DND-41 (cell line): ENCODE results near the gene CFAP73.

Experiments used
- ATAC-seq: fragments of 200-7000 bp; cut with Tn5 transposase; 3 replicates; pipeline ENCODE4 v1.9.1; 2021; ENCODE audit warnings: low read depth; ENCODE audit not compliant: insufficient read depth
- DNase-seq: peaks from one replicate; pipeline ENCODE4 v3.0.0-alpha.2; 2020
- H2AFZ ChIP-seq: 2 replicates; pipeline ENCODE4 v1.6.0; 2012; ENCODE audit warnings: low read depth, low read length
- H3K27ac ChIP-seq: 2 replicates; pipeline ENCODE4 v1.5.1; 2012; ENCODE audit warnings: low read length, inconsistent platforms
- H3K27me3 ChIP-seq: fragments of 200-600 bp; sonication (generic); 2 replicates; pipeline ENCODE4 v1.6.0; 2012; ENCODE audit warnings: low read length, mild to moderate bottlenecking, inconsistent platforms; ENCODE audit not compliant: insufficient read depth, poor library complexity
- H3K36me3 ChIP-seq: 2 replicates; pipeline ENCODE4 v1.5.1; 2012; ENCODE audit warnings: low read length, inconsistent platforms; ENCODE audit not compliant: insufficient read depth
- H3K4me1 ChIP-seq: 2 replicates; pipeline ENCODE4 v1.5.1; 2012; ENCODE audit warnings: mild to moderate bottlenecking, low read length; ENCODE audit not compliant: insufficient read depth
- H3K4me2 ChIP-seq: 2 replicates; pipeline ENCODE4 v1.6.0; 2012; ENCODE audit warnings: mild to moderate bottlenecking, moderate library complexity, low read length, inconsistent platforms; ENCODE audit not compliant: insufficient read depth
- H3K4me3 ChIP-seq, 2 experiments: fragments of 200-600 bp in 1 of 2; shearing (Covaris generic) in 1 of 2; 2 replicates each; pipeline ENCODE4 v1.5.1; 2012 to 2016; ENCODE audit warnings: inconsistent platforms in 2 of 2, low read length in 2 of 2, mild to moderate bottlenecking in 2 of 2, low read depth in 1 of 2, moderate library complexity in 1 of 2
- H3K79me2 ChIP-seq: 2 replicates; pipeline ENCODE4 v1.6.0; 2012; ENCODE audit warnings: low read length, inconsistent platforms; ENCODE audit not compliant: insufficient read depth
- H3K9ac ChIP-seq: 2 replicates; pipeline ENCODE4 v1.6.0; 2012; ENCODE audit warnings: low read depth, mild to moderate bottlenecking, inconsistent platforms, low read length, moderate library complexity
- H3K9me3 ChIP-seq: 2 replicates; pipeline ENCODE4 v1.5.1; 2012; ENCODE audit warnings: low read length, moderate library complexity, mild to moderate bottlenecking, inconsistent platforms; ENCODE audit not compliant: insufficient read depth, severe bottlenecking
- H4K20me1 ChIP-seq: 2 replicates; pipeline ENCODE4 v1.6.0; 2012; ENCODE audit warnings: low read length; ENCODE audit not compliant: insufficient read depth
- EZH2 ChIP-seq: IDR thresholded peaks from 3 replicates; pipeline ENCODE4 v1.6.1; 2012; ENCODE audit warnings: borderline replicate concordance, low read depth, mild to moderate bottlenecking, moderate library complexity, low read length, inconsistent platforms; ENCODE audit not compliant: severe bottlenecking
- TF ChIP-seq, protein P1 (sequence below): IDR thresholded peaks from 2 replicates; pipeline ENCODE4 v1.5.1; 2012; ENCODE audit warnings: borderline replicate concordance, low read length, moderate library complexity, mild to moderate bottlenecking; ENCODE audit not compliant: poor library complexity, severe bottlenecking; ENCODE audit errors: extremely low read depth

Gene CFAP73

DNA sequence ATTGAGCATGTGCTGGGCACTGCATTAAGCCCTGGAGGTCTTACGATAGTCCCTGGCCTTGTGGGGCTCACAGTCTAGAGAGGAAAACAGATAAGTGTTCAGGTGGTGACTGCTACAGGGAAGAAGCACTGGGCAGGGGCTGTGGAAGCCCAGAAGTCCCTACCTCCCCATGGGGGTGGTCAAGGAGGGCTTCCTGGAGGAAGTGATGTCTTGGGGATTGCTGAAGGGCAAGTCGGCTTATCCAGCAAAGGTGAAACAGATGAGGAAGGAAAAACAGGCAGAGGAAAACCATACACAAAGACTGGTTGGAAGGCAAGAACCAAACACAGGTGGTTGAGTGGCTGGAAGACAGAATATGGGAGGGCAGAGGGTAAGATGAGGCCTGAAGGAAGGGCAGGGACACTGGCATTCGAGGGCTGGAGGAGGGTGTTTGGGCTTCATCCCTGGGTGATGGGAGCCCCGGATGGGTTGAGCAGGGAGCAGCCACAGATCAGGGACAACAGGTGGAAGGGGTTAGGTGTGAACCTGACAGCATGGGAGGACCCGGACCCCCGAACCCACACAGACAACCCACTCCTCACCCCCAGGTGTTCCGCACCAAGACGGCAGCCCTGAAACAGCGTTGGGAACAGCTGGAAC is 2.8 kb downstream of the CFAP73 start:
- Histone ChIP-seq H4K20me1 (no peaks in the 10 kb centered on the region), H3K4me2 (peak overlapping the region; percentile 96), H3K9ac (peak overlapping the region; percentile 66), H3K4me1 (peaks cover 43% of the 10 kb centered on the region), H2AFZ (peak overlapping the region; percentile 88; the same call in 1 of the 2 replicates), H3K79me2 (no peaks in the 10 kb centered on the region), H3K27me3 (no peaks in the 10 kb centered on the region), H3K4me3 (peak overlapping the region in 1 of 2 experiments; percentile 54; a peak in 2 of 4 replicates), H3K27ac (peak overlapping the region; percentile 67; the same call in 1 of the 2 replicates), H3K36me3 (peaks cover 3% of the 10 kb centered on the region; the same call in 1 of the 2 replicates), H3K9me3 (no peaks in the 10 kb centered on the region)
- TF ChIP-seq EZH2: no peak
- TF ChIP-seq, protein P1, sequence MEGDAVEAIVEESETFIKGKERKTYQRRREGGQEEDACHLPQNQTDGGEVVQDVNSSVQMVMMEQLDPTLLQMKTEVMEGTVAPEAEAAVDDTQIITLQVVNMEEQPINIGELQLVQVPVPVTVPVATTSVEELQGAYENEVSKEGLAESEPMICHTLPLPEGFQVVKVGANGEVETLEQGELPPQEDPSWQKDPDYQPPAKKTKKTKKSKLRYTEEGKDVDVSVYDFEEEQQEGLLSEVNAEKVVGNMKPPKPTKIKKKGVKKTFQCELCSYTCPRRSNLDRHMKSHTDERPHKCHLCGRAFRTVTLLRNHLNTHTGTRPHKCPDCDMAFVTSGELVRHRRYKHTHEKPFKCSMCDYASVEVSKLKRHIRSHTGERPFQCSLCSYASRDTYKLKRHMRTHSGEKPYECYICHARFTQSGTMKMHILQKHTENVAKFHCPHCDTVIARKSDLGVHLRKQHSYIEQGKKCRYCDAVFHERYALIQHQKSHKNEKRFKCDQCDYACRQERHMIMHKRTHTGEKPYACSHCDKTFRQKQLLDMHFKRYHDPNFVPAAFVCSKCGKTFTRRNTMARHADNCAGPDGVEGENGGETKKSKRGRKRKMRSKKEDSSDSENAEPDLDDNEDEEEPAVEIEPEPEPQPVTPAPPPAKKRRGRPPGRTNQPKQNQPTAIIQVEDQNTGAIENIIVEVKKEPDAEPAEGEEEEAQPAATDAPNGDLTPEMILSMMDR: no peak
- ATAC-seq (no peak), DNase-seq (no peak)

DNA sequence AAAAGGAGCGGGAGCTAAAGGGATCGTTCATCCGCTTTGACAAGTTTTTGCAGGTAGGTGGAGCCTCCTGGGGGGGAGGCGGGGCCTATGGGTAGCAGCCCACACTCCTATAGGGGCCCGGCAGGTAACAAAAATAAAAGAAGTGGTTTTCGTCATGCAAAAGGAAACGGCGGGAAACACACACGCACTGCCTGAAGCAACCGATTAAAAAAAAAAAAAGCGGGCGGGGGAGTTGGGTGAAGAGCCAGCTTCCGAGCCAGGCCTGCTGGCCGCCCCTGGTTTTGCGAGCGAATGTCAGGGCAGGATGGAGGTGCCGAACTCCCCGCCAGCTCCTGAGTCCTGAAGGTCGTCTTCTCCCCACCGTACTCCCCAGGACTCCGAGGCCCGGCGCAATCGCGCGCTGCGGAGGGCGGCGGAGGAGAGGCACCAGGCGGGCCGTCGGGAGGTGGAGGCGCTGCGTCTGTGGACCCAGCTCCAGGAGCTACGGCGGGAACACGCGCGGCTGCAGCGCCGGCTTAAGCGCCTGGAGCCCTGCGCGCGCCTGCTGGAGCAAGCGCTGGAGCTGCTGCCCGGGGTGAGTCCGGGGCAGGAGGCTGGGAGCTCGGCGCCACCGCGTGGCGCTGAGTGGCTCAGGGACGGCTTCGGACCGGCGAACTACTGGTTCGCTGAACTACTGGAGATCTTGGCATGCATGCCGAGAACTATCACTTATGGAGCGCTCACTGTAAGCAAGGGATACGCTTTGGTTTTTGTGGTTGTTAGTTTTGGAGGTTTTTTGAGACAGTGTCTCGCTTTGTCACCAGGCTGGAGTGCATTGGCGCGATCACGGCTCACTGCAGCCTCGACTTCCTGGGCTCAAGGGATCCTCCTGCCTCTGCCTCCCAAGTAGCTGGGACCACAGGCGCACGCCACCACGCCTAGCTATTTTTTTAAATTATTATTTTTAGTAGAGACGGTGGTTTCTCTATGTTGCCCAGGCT is 3.6 kb downstream of the CFAP73 start:
- peak overlapping the region; percentile 28 to 54; a peak in 3 of 4 replicates for H3K4me3 ChIP-seq
- H3K79me2 ChIP-seq: no peaks in the 10 kb centered on the region
- peak overlapping the region; percentile 96 for H3K4me2 ChIP-seq
- H3K9ac ChIP-seq: peak overlapping the region; percentile 66
- no peak for TF ChIP-seq EZH2
- TF ChIP-seq, protein P1: peak; percentile 77
- H3K36me3 ChIP-seq: peaks cover 11% of the 10 kb centered on the region
- H3K27me3 ChIP-seq: no peaks in the 10 kb centered on the region
- peaks cover 6% of the 10 kb centered on the region; the same call in 1 of the 2 replicates for H4K20me1 ChIP-seq
- H2AFZ ChIP-seq: peak overlapping the region; percentile 88
- peak overlapping the region; percentile 67 for H3K27ac ChIP-seq
- DNase-seq (peak; percentile 75), ATAC-seq (peak; percentile 80)
- H3K4me1 ChIP-seq: peaks cover 43% of the 10 kb centered on the region
- H3K9me3 ChIP-seq: no peaks in the 10 kb centered on the region

DNA sequence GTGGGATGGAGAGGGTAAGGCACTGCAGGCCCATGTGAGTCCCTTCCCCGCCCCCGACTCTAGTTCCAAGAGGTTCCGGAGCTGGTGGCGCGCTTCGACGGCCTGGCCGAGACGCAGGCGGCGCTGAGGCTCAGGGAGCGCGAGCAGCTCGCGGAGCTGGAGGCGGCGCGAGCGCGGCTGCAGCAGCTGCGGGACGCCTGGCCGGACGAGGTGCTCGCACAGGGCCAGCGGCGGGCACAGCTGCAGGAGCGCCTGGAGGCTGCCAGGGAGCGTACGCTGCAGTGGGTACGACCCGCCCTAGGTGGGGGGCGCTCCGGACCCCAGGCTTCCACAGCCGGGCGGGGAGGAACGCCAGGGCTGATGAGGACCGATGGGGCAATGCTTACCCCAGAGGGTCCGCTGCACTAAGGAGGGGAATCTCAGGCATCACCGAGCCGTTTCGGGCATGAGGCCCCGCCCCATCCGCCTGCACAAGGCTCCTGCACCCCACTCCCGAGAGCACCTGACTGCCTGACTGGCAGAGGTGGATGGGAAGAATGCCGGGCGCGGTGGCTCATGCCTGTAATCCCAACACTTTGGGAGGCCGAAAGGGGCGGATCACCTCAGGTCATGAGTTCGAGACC is 4.9 kb downstream of the CFAP73 start:
- H3K36me3 ChIP-seq: peaks cover 24% of the 10 kb centered on the region
- peaks cover 7% of the 10 kb centered on the region; the same call in 1 of the 2 replicates for H4K20me1 ChIP-seq
- H2AFZ ChIP-seq: no peak overlapping the region
- peak overlapping the region; percentile 96 for H3K4me2 ChIP-seq
- H3K27ac ChIP-seq: no peak overlapping the region
- DNase-seq (peak; percentile 38), ATAC-seq (peak; percentile 2; the same call in 1 of the 3 replicates)
- H3K4me3 ChIP-seq: peak overlapping the region in 1 of 2 experiments; percentile 54; a peak in 2 of 4 replicates
- H3K9me3 ChIP-seq: no peaks in the 10 kb centered on the region
- TF ChIP-seq, protein P1: no peak
- no peak for TF ChIP-seq EZH2
- 0 out of 2 replicates have a peak overlapping the region, but pooled peaks have one; percentile 66 for H3K9ac ChIP-seq
- no peaks in the 10 kb centered on the region for H3K27me3 ChIP-seq
- H3K79me2 ChIP-seq: no peaks in the 10 kb centered on the region
- H3K4me1 ChIP-seq: peaks cover 41% of the 10 kb centered on the region
